ENCODE measurements around the gene ATP9A. TPM values are rescaled to one million over a fixed set of nuclear protein-coding genes. Genes with fewer than 3 reads are reported as not detected.
A peak's percentile ranks its signal among the peaks of the same experiment; 100 is the strongest.

Gene ATP9A
- total and polyA plus RNA-seq, 10 of the 15 experiments (the other 5 are each of a cell fraction or from before 2014, with no cell fraction given), result 0.03 to 0.81 (median 0.14) TPM

- in situ Hi-C loops (cut with MboI) (no loop called here), intact Hi-C loops (cut with micrococcal nuclease; ENCODE audit: unreplicated experiment) (no loop called here)
- ChIA-PET SMC1A (ENCODE audit: uncharacterized antibody, unreplicated experiment) (no interaction called here), CTCF (interaction anchor here (0.9 to 1.6 kb wide), 2 partner anchors 19 to 101 kb away, joined by 4 to 6 read pairs; no protein-coding TSS in a partner anchor), POLR2A (no interaction called here), RAD21 (ENCODE audit: unreplicated experiment) (no interaction called here)
- no peak for ATAC-seq
- TF ChIP-seq HCFC1 (IDR thresholded peaks at IDR 0.05; ENCODE audit: low read length), result no peak
- TF ChIP-seq E4F1 (IDR thresholded peaks at IDR 0.05; ENCODE audit: borderline replicate concordance, partially characterized antibody), result no peak
- TF ChIP-seq SKIL (IDR thresholded peaks at IDR 0.05; ENCODE audit: low read depth, poor library complexity, severe bottlenecking), result no peak
- no peak for TF ChIP-seq BRCA1 (IDR thresholded peaks at IDR 0.05; ENCODE audit: low read depth, low read length)
- no peak for TF ChIP-seq CREB1 (IDR thresholded peaks at IDR 0.05; ENCODE audit: low read depth)
- TF ChIP-seq SMC3 (IDR thresholded peaks at IDR 0.05; ENCODE audit: borderline replicate concordance, low read length), result no peak
- TF ChIP-seq TCF3 (IDR thresholded peaks at IDR 0.05; ENCODE audit: borderline replicate concordance, insufficient read depth, low read depth, low read length), result no peak
- TF ChIP-seq SUZ12 (IDR thresholded peaks at IDR 0.05; ENCODE audit: unreplicated experiment), result no peak
- TF ChIP-seq PBX3 (IDR thresholded peaks at IDR 0.05; ENCODE audit: insufficient replicate concordance, low read depth, low read length), result no peak
- no peak for TF ChIP-seq WRNIP1 (IDR thresholded peaks at IDR 0.05; ENCODE audit: borderline replicate concordance, low read depth, low read length)
- no peak for TF ChIP-seq RELA (IDR thresholded peaks at IDR 0.05; ENCODE audit: borderline replicate concordance, partially characterized antibody)
- no peak for TF ChIP-seq IKZF1 (conservative IDR thresholded peaks at IDR 0.05)
- no peak for TF ChIP-seq EZH2 (IDR thresholded peaks at IDR 0.05; ENCODE audit: borderline replicate concordance, control insufficient read depth, low read depth, low read length)
- no peak for TF ChIP-seq KDM1A (IDR thresholded peaks at IDR 0.05; ENCODE audit: borderline replicate concordance)
- TF ChIP-seq SIX5 (IDR thresholded peaks at IDR 0.05; ENCODE audit: low read depth, low read length, severe bottlenecking), result no peak
- TF ChIP-seq TCF12 (IDR thresholded peaks at IDR 0.05; ENCODE audit: low read depth, low read length), result no peak
- no peak for TF ChIP-seq MEF2A (IDR thresholded peaks at IDR 0.05; ENCODE audit: insufficient read depth, low read depth, low read length)
- TF ChIP-seq EED (IDR thresholded peaks at IDR 0.05; ENCODE audit: low read depth), result no peak
- no peak for TF ChIP-seq NFYB (IDR thresholded peaks at IDR 0.05; ENCODE audit: insufficient read depth, low read depth, low read length)
- H3K4me3 ChIP-seq, result no peak overlapping the region
- H3K4me2 ChIP-seq (ENCODE audit: control insufficient read depth, insufficient read depth), result peak overlapping the region; percentile 31; the same call in 1 of the 2 replicates
- 47% methylated on average over 48 of the region's 59 CpGs for WGBS (ENCODE audit: insufficient coverage, insufficient replicate concordance, low lambda C conversion rate, missing lambda C conversion rate)
- no peaks in the 10 kb centered on the region for H3K79me2 ChIP-seq (ENCODE audit: control insufficient read depth, insufficient read depth, low read length)
- no peaks in the 10 kb centered on the region for H3K36me3 ChIP-seq (ENCODE audit: control insufficient read depth in 2 of 2, insufficient read depth in 2 of 2, low read length in 1 of 2)
- DNase-seq (ENCODE audit: low read depth, low spot score), result no peak
- H2AFZ ChIP-seq (ENCODE audit: control insufficient read depth, low read depth, low read length), result no peak overlapping the region
- no peak overlapping the region for H3K9ac ChIP-seq (ENCODE audit: control insufficient read depth, insufficient read depth, low read length)
- no TSS peak for BruUV-seq (replicated peaks)
- no peak overlapping the region for H3K27ac ChIP-seq (ENCODE audit: control insufficient read depth, insufficient read depth)
- H3K9me3 ChIP-seq (replicated peaks; ENCODE audit: control insufficient read depth, insufficient read depth, low read length), result no peaks in the 10 kb centered on the region
- peaks cover 5 to 15% of the 10 kb centered on the region in 2 experiments for H3K27me3 ChIP-seq (replicated peaks in 1 of 2; ENCODE audit: control insufficient read depth in 2 of 2, insufficient read depth in 2 of 2, low read length in 1 of 2)
- no peaks in the 10 kb centered on the region for H3K4me1 ChIP-seq (ENCODE audit: control insufficient read depth, insufficient read depth, low read length)
- H4K20me1 ChIP-seq (ENCODE audit: control insufficient read depth, insufficient read depth), result no peaks in the 10 kb centered on the region
- no peak for FAIRE-seq
Measured at GRCh38 chr20:51801122-51801822, 33.1 kb upstream of the ATP9A start.

Measured in GM12878 (cell line).